K562 (cell line): ENCODE results near the gene TCF12. TPM values are rescaled to one million over a fixed set of nuclear protein-coding genes. Genes with fewer than 3 reads are reported as not detected.

ENCODE experiments used
- ATAC-seq: fragments of 200-7000 bp; cut with Tn5 transposase; 3 replicates; pipeline ENCODE4 v1.9.1; 2020; ENCODE audit warnings: moderate library complexity
- BruUV-seq: library from RNA; stranded (reverse); fragments of 400-500 nt; replicated peaks from 2 replicates; lab custom pipeline; 2021; lab: Mats Ljungman, UMichigan
- CTCF ChIA-PET: fragments of 300-600 bp; formaldehyde crosslinking; extraction: SDS; loops from one replicate; lab custom pipeline; 2021; ENCODE audit warnings: low intra/inter-chr PET ratio; lab: Yijun Ruan, JAX
- POLR2A ChIA-PET: fragments of 300-600, 350-650 bp; sonication (Branson Sonifier 250); formaldehyde crosslinking; extraction: SDS; loops from one replicate; lab custom pipeline; 2021; ENCODE audit warnings: antibody characterized with exemption, inconsistent platforms; lab: Yijun Ruan, JAX
- DNase-seq, 4 experiments: peaks; one replicate each; pipeline versions ENCODE4 v3.0.0 to v3.0.0-alpha.2; 2011 to 2018; ENCODE audit warnings: low spot score in 3 of 4, mixed read lengths in 3 of 4; ENCODE audit errors: extremely low read depth in 1 of 4
- FAIRE-seq: peaks from 2 replicates; lab custom pipeline; 2011; peaks lifted over from hg19 to GRCh38; lab: Jason Lieb, UNC
- H2AFZ ChIP-seq: 2 replicates; pipeline ENCODE4 v1.6.0; 2011; ENCODE audit warnings: low read depth, low read length, control low read depth, inconsistent platforms
- H3K27ac ChIP-seq: fragments of 200-600 bp; 3 replicates; pipeline ENCODE4 v1.8.0; 2011; ENCODE audit warnings: low read depth, mild to moderate bottlenecking, control low read depth, inconsistent platforms, low read length, moderate library complexity, mixed read lengths; ENCODE audit errors: extremely low read depth
- H3K27me3 ChIP-seq, 2 experiments: fragments of 300-600 bp in 1 of 2; 2 replicates in 1 of 2; 3 replicates in 1 of 2; pipeline versions ENCODE4 v1.6.0 to v1.8.0; 2011; ENCODE audit warnings: inconsistent platforms in 2 of 2, low read length in 2 of 2, mild to moderate bottlenecking in 1 of 2, mixed read lengths in 1 of 2, moderate library complexity in 1 of 2; ENCODE audit not compliant: control insufficient read depth in 2 of 2, insufficient read depth in 2 of 2
- H3K36me3 ChIP-seq: fragments of 300-600 bp; 3 replicates; pipeline ENCODE4 v1.8.0; 2011; ENCODE audit warnings: mild to moderate bottlenecking, low read length, inconsistent platforms; ENCODE audit not compliant: control insufficient read depth, insufficient read depth
- H3K4me1 ChIP-seq, 2 experiments: fragments of 200-600 bp in 1 of 2; replicated peaks in 1 of 2; 2 replicates in 1 of 2; 3 replicates in 1 of 2; pipeline versions ENCODE4 v1.5.1 to v1.8.0; 2011; ENCODE audit warnings: inconsistent platforms in 2 of 2, low read length in 2 of 2, mild to moderate bottlenecking in 1 of 2, mixed read lengths in 1 of 2, moderate library complexity in 1 of 2; ENCODE audit not compliant: control insufficient read depth in 2 of 2, insufficient read depth in 2 of 2
- H3K4me2 ChIP-seq: 2 replicates; pipeline ENCODE4 v1.6.1; 2011; ENCODE audit warnings: low read length, control low read depth, inconsistent platforms, mixed read lengths; ENCODE audit not compliant: insufficient read depth
- H3K4me3 ChIP-seq: fragments of 200-600 bp; sonication (generic), shearing (Covaris generic); 2 replicates; pipeline ENCODE4 v1.5.1; 2016; ENCODE audit warnings: control low read depth, inconsistent platforms
- H3K79me2 ChIP-seq: fragments of 200-600 bp; 3 replicates; pipeline ENCODE4 v1.8.0; 2011; ENCODE audit warnings: low read length, inconsistent platforms; ENCODE audit not compliant: control insufficient read depth, insufficient read depth
- H3K9ac ChIP-seq, 2 experiments: 2 replicates each; pipeline versions ENCODE4 v1.6.0 to v1.6.1; 2011; ENCODE audit warnings: low read depth in 2 of 2, low read length in 2 of 2, control low read depth in 1 of 2, inconsistent platforms in 1 of 2, mild to moderate bottlenecking in 1 of 2, mixed read lengths in 1 of 2; ENCODE audit not compliant: insufficient read depth in 1 of 2
- H3K9me1 ChIP-seq: one replicate; pipeline ENCODE4 v1.6.0; 2011; ENCODE audit warnings: inconsistent platforms, mild to moderate bottlenecking, low read length, moderate library complexity; ENCODE audit not compliant: control insufficient read depth, insufficient read depth
- H3K9me3 ChIP-seq: replicated peaks from 2 replicates; pipeline ENCODE4 v1.5.1; 2011; ENCODE audit warnings: low read depth, low read length, inconsistent platforms; ENCODE audit not compliant: control insufficient read depth, insufficient read depth
- H4K20me1 ChIP-seq: replicated peaks from 2 replicates; pipeline ENCODE4 v1.6.1; 2011; ENCODE audit warnings: low read length, inconsistent platforms, mixed read lengths; ENCODE audit not compliant: control insufficient read depth, insufficient read depth
- CEBPG ChIP-seq, 3 experiments: fragments of 200-800 bp in 1 of 3; sonication (Bioruptor generic) in 1 of 3; sonication (generic) in 1 of 3; formaldehyde crosslinking in 1 of 3; IDR thresholded peaks in 2 of 3; conservative IDR thresholded peaks in 1 of 3; 2 replicates each; pipeline versions ENCODE4 v1.6.1 to v1.8.0; 2016 to 2022; ENCODE audit warnings: missing compliant biosample characterization in 2 of 3, missing genetic modification characterization in 2 of 3, mild to moderate bottlenecking in 1 of 3, missing genetic modification reagents in 1 of 3
- GATAD2A ChIP-seq: fragments of 450-650 bp; IDR thresholded peaks from 2 replicates; pipeline ENCODE4 v1.6.1; 2017
- HLTF ChIP-seq: fragments of 450-650 bp; IDR thresholded peaks from 2 replicates; pipeline ENCODE4 v1.6.1; 2016
- RAD21 ChIP-seq, 2 experiments: fragments of 250-450 bp in 1 of 2; fragments of 450-650 bp in 1 of 2; sonication (Bioruptor Pico) in 1 of 2; formaldehyde crosslinking in 1 of 2; IDR thresholded peaks in 1 of 2; conservative IDR thresholded peaks in 1 of 2; 2 replicates each; pipeline versions ENCODE4 v1.4.0 to v1.8.0; 2020 to 2022; ENCODE audit warnings: mild to moderate bottlenecking in 2 of 2, moderate library complexity in 1 of 2
- SMC3 ChIP-seq: conservative IDR thresholded peaks from 2 replicates; pipeline ENCODE4 v1.6.1; 2011; ENCODE audit warnings: low read depth, low read length, improper control_type of control experiment; ENCODE audit not compliant: insufficient read depth
- SOX6 ChIP-seq: fragments of 450-650 bp; IDR thresholded peaks from 2 replicates; pipeline ENCODE4 v1.6.1; 2014; ENCODE audit warnings: mild to moderate bottlenecking
- ZNF232 ChIP-seq: sonication (generic); formaldehyde crosslinking; IDR thresholded peaks from 2 replicates; pipeline ENCODE4 v1.8.0; 2022; ENCODE audit warnings: mild to moderate bottlenecking, missing genetic modification reagents
- ZNF384 ChIP-seq: IDR thresholded peaks from 2 replicates; pipeline ENCODE4 v1.6.1; 2012; ENCODE audit warnings: low read depth, low read length, improper control_type of control experiment
- WGBS: fragments of 100-300 bp; shearing (Covaris generic); methylation state at CpG from one replicate; pipeline ENCODE4 v1.1.6; 2016; ENCODE audit warnings: low coverage, mixed read lengths; ENCODE audit not compliant: insufficient coverage; ENCODE audit errors: missing lambda C conversion rate; 5-methylcytosine and 5-hydroxymethylcytosine counted together
- in situ Hi-C: fragments of 300-500 bp; cut with MboI; formaldehyde crosslinking; loops from 4 replicates; pipeline ENCODE4 v1.15.0; 2018; ENCODE audit warnings: inconsistent platforms, mixed read lengths
- intact Hi-C: fragments of 100-400 bp; cut with micrococcal nuclease; formaldehyde crosslinking; loops from 2 replicates; pipeline ENCODE4 v1.14.2; 2022
- polyA plus RNA-seq, 8 experiments: library from polyadenylated mRNA; depleted of rRNA in 4 of 8; stranded (reverse) in 5 of 8; unstranded in 3 of 8; fragments of >200 nt; fragmentation: Nextera tagmentation in 2 of 8; fragmentation: Illumina TruSeq in 1 of 8; extraction: Ambion mirVana in 2 of 8; extraction: Trizol in 1 of 8; gene quantifications; 2 replicates each; pipeline versions ENCODE4 v1.2.1 to v1.2.3, GENCODE V29; 2011 to 2014; ENCODE audit warnings: inconsistent platforms in 1 of 8, missing spikeins in 1 of 8
- total RNA-seq, 7 experiments: library from RNA; depleted of rRNA in 6 of 7; stranded (reverse); fragments of >200 nt in 6 of 7; fragmentation: Illumina TruSeq in 2 of 7; extraction: Trizol in 2 of 7; gene quantifications; 2 replicates each; pipeline versions ENCODE4 v1.2.1 to v1.2.3, GENCODE V29; 2011 to 2021; ENCODE audit warnings: low replicate concordance in 1 of 7
- TF ChIP-seq, protein P1 (sequence below): fragments of 250-450 bp; sonication (Bioruptor Pico); IDR thresholded peaks from 2 replicates; pipeline ENCODE4 v1.5.0; 2022; ENCODE audit warnings: mild to moderate bottlenecking
- TF ChIP-seq, protein P2 (sequence below): sonication (generic); formaldehyde crosslinking; IDR thresholded peaks from 2 replicates; pipeline ENCODE4 v1.8.1; 2023; ENCODE audit warnings: mild to moderate bottlenecking, missing genetic modification reagents
- TF ChIP-seq, protein P3 (sequence below): sonication (generic); formaldehyde crosslinking; IDR thresholded peaks from 2 replicates; pipeline ENCODE4 v1.9.0; 2022; ENCODE audit warnings: mild to moderate bottlenecking, missing genetic modification reagents
- TF ChIP-seq, protein P4 (sequence below), 3 experiments: IDR thresholded peaks in 2 of 3; conservative IDR thresholded peaks in 1 of 3; 2 replicates each; pipeline ENCODE4 v1.5.1; 2011 to 2012; ENCODE audit warnings: low read length in 3 of 3, mild to moderate bottlenecking in 3 of 3, control low read depth in 2 of 3, improper control_type of control experiment in 1 of 3, inconsistent platforms in 1 of 3, low read depth in 1 of 3, mixed read lengths in 1 of 3, moderate library complexity in 1 of 3; ENCODE audit not compliant: insufficient read depth in 2 of 3

Gene TCF12
- total and polyA plus RNA-seq, 9 of the 15 experiments (the other 6 are each of a cell fraction or from before 2014, with no cell fraction given) = 10.5 to 132 (median 52.9) TPM

DNA sequence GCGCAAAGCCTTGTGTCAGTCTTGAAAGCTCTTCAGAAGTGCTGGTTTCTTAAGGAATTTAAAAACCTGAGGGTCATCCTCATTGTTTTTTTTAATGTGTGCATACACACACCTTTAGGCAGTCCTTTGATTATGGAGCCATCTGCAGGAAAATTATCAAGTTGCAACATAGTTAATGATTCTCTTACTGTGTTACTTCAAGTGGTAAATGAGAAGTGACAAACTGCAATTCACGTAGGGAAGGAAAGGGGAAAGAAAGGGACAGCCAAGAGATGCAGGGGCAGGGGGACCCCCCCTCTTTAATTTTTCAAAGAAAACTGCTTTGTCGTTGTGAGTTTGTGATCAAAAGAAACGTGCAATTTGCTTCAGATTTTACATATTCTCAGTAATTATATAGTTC, 295.4 kb downstream of the TCF12 start:
- no peaks in the 10 kb centered on the region for H3K9me1 ChIP-seq
- no peak overlapping the region for H3K4me2 ChIP-seq
- peaks cover 12% of the 10 kb centered on the region; the same call in 2 of the 3 replicates for H3K79me2 ChIP-seq
- ChIA-PET CTCF (interaction anchor here (0.6 to 1.5 kb wide), 6 partner anchors 67 to 1618 kb away, joined by 3 to 9 read pairs (median 3); partner anchors contain the start of gene TCF12), POLR2A (interaction anchor here (0.8 kb wide), 1 partner anchor 39 kb away, joined by 3 read pairs; no protein-coding TSS in a partner anchor)
- peaks cover 0 to 8% of the 10 kb centered on the region in 2 experiments; a peak in 2 of 5 replicates for H3K4me1 ChIP-seq
- H3K27ac ChIP-seq = no peak overlapping the region
- H3K27me3 ChIP-seq = no peaks in the 10 kb centered on the region
- peak; percentile 82 for ATAC-seq
- no peak overlapping the region for H3K9ac ChIP-seq
- H2AFZ ChIP-seq = no peak overlapping the region
- in situ Hi-C loops (no loop called here), intact Hi-C loops (loop anchor here (1.0 to 10.0 kb wide), 5 partner anchors 68 to 719 kb away; no protein-coding TSS in a partner anchor)
- H3K36me3 ChIP-seq = no peaks in the 10 kb centered on the region
- DNase-seq = peak in 2 of 4 experiments; percentile 9 to 46
- H4K20me1 ChIP-seq = no peaks in the 10 kb centered on the region; the same call in 1 of the 2 replicates
- H3K4me3 ChIP-seq = no peak overlapping the region
- H3K9me3 ChIP-seq = no peaks in the 10 kb centered on the region
- WGBS = 21% methylated on average over 4 of the region's 4 CpGs
- peak; percentile 11 for FAIRE-seq
- no TSS peak for BruUV-seq
- 0 out of 2 replicates have a peak, but pooled peaks have one; percentile 34 for TF ChIP-seq SMC3
- TF ChIP-seq HLTF = no peak
- 0 out of 2 replicates have a peak, but pooled peaks have one; percentile 29 for TF ChIP-seq SOX6
- no peak for TF ChIP-seq CEBPG (CRISPR knock-in tag; IDR thresholded peaks at IDR 0.05)
- TF ChIP-seq CEBPG (tag; conservative IDR thresholded peaks at IDR 0.05 in 1 of 2, IDR thresholded peaks at IDR 0.05 in 1 of 2) = peak; percentile 52 to 76; a peak in 3 of 4 replicates
- TF ChIP-seq, protein P1, sequence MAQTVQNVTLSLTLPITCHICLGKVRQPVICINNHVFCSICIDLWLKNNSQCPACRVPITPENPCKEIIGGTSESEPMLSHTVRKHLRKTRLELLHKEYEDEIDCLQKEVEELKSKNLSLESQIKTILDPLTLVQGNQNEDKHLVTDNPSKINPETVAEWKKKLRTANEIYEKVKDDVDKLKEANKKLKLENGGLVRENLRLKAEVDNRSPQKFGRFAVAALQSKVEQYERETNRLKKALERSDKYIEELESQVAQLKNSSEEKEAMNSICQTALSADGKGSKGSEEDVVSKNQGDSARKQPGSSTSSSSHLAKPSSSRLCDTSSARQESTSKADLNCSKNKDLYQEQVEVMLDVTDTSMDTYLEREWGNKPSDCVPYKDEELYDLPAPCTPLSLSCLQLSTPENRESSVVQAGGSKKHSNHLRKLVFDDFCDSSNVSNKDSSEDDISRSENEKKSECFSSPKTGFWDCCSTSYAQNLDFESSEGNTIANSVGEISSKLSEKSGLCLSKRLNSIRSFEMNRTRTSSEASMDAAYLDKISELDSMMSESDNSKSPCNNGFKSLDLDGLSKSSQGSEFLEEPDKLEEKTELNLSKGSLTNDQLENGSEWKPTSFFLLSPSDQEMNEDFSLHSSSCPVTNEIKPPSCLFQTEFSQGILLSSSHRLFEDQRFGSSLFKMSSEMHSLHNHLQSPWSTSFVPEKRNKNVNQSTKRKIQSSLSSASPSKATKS (CRISPR knock-in tag) = no peak
- TF ChIP-seq ZNF384 = peak; percentile 74
- TF ChIP-seq GATAD2A = no peak
- TF ChIP-seq, protein P2, sequence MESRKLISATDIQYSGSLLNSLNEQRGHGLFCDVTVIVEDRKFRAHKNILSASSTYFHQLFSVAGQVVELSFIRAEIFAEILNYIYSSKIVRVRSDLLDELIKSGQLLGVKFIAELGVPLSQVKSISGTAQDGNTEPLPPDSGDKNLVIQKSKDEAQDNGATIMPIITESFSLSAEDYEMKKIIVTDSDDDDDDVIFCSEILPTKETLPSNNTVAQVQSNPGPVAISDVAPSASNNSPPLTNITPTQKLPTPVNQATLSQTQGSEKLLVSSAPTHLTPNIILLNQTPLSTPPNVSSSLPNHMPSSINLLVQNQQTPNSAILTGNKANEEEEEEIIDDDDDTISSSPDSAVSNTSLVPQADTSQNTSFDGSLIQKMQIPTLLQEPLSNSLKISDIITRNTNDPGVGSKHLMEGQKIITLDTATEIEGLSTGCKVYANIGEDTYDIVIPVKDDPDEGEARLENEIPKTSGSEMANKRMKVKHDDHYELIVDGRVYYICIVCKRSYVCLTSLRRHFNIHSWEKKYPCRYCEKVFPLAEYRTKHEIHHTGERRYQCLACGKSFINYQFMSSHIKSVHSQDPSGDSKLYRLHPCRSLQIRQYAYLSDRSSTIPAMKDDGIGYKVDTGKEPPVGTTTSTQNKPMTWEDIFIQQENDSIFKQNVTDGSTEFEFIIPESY (CRISPR knock-in tag) = no peak
- no peak for TF ChIP-seq ZNF232 (CRISPR knock-in tag)
- TF ChIP-seq, protein P3, sequence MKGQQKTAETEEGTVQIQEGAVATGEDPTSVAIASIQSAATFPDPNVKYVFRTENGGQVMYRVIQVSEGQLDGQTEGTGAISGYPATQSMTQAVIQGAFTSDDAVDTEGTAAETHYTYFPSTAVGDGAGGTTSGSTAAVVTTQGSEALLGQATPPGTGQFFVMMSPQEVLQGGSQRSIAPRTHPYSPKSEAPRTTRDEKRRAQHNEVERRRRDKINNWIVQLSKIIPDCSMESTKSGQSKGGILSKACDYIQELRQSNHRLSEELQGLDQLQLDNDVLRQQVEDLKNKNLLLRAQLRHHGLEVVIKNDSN = no peak
- peak; percentile 70 to 78 for TF ChIP-seq RAD21 (CRISPR knock-in tag; conservative IDR thresholded peaks at IDR 0.05 in 1 of 2, IDR thresholded peaks at IDR 0.05 in 1 of 2)
- TF ChIP-seq, protein P4, sequence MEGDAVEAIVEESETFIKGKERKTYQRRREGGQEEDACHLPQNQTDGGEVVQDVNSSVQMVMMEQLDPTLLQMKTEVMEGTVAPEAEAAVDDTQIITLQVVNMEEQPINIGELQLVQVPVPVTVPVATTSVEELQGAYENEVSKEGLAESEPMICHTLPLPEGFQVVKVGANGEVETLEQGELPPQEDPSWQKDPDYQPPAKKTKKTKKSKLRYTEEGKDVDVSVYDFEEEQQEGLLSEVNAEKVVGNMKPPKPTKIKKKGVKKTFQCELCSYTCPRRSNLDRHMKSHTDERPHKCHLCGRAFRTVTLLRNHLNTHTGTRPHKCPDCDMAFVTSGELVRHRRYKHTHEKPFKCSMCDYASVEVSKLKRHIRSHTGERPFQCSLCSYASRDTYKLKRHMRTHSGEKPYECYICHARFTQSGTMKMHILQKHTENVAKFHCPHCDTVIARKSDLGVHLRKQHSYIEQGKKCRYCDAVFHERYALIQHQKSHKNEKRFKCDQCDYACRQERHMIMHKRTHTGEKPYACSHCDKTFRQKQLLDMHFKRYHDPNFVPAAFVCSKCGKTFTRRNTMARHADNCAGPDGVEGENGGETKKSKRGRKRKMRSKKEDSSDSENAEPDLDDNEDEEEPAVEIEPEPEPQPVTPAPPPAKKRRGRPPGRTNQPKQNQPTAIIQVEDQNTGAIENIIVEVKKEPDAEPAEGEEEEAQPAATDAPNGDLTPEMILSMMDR (IDR thresholded peaks at IDR 0.05 in 2 of 3, conservative IDR thresholded peaks at IDR 0.05 in 1 of 3; ENCODE audit: insufficient read depth in 2 of 3, low read depth in 1 of 3, low read length in 3 of 3) = peak; percentile 34 to 72 (median 58); a peak in 5 of 6 replicates
